B cell (primary cell): Measurements from ENCODE around the gene LRRN2. TPM values are rescaled to one million over a fixed set of nuclear protein-coding genes. Genes with fewer than 3 reads are reported as not detected.
A peak's percentile ranks its signal among the peaks of the same experiment; 100 is the strongest.

ENCODE experiments used
- ATAC-seq: fragments of 200-7000 bp; cut with Tn5 transposase; one replicate; pipeline ENCODE4 v1.10.0; 2021; ENCODE audit warnings: low read depth, mild to moderate bottlenecking, moderate number of reproducible peaks, moderate library complexity
- CTCF ChIA-PET: fragments of 350-600 bp; sonication (Branson Sonifier 250); formaldehyde crosslinking; loops from one replicate; lab custom pipeline; 2021; ENCODE audit warnings: antibody characterized with exemption, inconsistent platforms; lab: Charles Lee
- POLR2A ChIA-PET: fragments of 350-600 bp; sonication (Branson Sonifier 250); formaldehyde crosslinking; loops from one replicate; lab custom pipeline; 2021; ENCODE audit warnings: antibody characterized with exemption; lab: Charles Lee
- DNase-seq: peaks from one replicate; pipeline ENCODE4 v3.0.0; 2013
- H2AFZ ChIP-seq: 2 replicates; pipeline ENCODE4 v1.6.1; 2012; ENCODE audit warnings: mild to moderate bottlenecking, low read depth, low read length; ENCODE audit not compliant: insufficient read depth, poor library complexity, severe bottlenecking
- H3K27ac ChIP-seq, 2 donors: 1 replicate in 1 of 2; 2 replicates in 1 of 2; pipeline ENCODE4 v1.5.1; 2012 to 2013; ENCODE audit warnings: low read length in 2 of 2, mild to moderate bottlenecking in 2 of 2, moderate library complexity in 1 of 2
- H3K27me3 ChIP-seq, 4 experiments: fragments of 200-600 bp in 1 of 4; sonication (generic) in 1 of 4; replicated peaks in 1 of 4; 1 replicate in 2 of 4; 2 replicates in 2 of 4; pipeline versions ENCODE4 v1.6.1 to v1.7.0; 2013 to 2016; ENCODE audit warnings: low read length in 3 of 4, mild to moderate bottlenecking in 2 of 4, mixed read lengths in 1 of 4, moderate library complexity in 1 of 4; ENCODE audit not compliant: insufficient read depth in 4 of 4, control insufficient read depth in 3 of 4; ENCODE audit errors: control extremely low read depth in 1 of 4
- H3K36me3 ChIP-seq, 2 experiments: replicated peaks in 1 of 2; 1 replicate in 1 of 2; 2 replicates in 1 of 2; pipeline versions ENCODE4 v1.6.1 to v1.7.1; 2013; ENCODE audit warnings: low read length in 1 of 2; ENCODE audit not compliant: insufficient read depth in 2 of 2, control insufficient read depth in 1 of 2; ENCODE audit errors: control extremely low read depth in 1 of 2, extremely low read depth in 1 of 2
- H3K4me1 ChIP-seq, 2 donors: fragments of 200-600 bp in 1 of 2; sonication (generic) in 1 of 2; 1 replicate in 1 of 2; 2 replicates in 1 of 2; pipeline versions ENCODE4 v1.5.1 to v1.6.1; 2013 to 2017; ENCODE audit warnings: low read length in 2 of 2; ENCODE audit not compliant: control insufficient read depth in 2 of 2, insufficient read depth in 2 of 2
- H3K4me2 ChIP-seq: replicated peaks from 2 replicates; pipeline ENCODE3; 2012; ENCODE audit warnings: mild to moderate bottlenecking, low read depth, low read length; ENCODE audit not compliant: poor library complexity, severe bottlenecking
- H3K4me3 ChIP-seq, 5 experiments: fragments of 200-600 bp in 1 of 5; sonication (generic) in 1 of 5; 1 replicate in 3 of 5; 2 replicates in 2 of 5; pipeline versions ENCODE4 v1.5.1 to v1.7.0; 2011 to 2016; ENCODE audit warnings: low read length in 4 of 5, mild to moderate bottlenecking in 4 of 5, low read depth in 2 of 5, control low read depth in 1 of 5, moderate library complexity in 1 of 5; ENCODE audit not compliant: insufficient read depth in 1 of 5; ENCODE audit errors: control extremely low read depth in 1 of 5, extremely low read depth in 1 of 5
- H3K79me2 ChIP-seq: fragments of 200-600 bp; sonication (generic); one replicate; pipeline ENCODE4 v1.6.0; 2016; ENCODE audit warnings: low read length; ENCODE audit not compliant: control insufficient read depth, insufficient read depth
- H3K9ac ChIP-seq: fragments of 200-600 bp; sonication (generic); 2 replicates; pipeline ENCODE4 v1.6.1; 2017; ENCODE audit warnings: mild to moderate bottlenecking, low read length, moderate library complexity
- H3K9me3 ChIP-seq, 3 donors: one replicate each; pipeline versions ENCODE4 v1.6.1 to v1.7.1; 2013; ENCODE audit warnings: low read length in 2 of 3; ENCODE audit not compliant: control insufficient read depth in 2 of 3, insufficient read depth in 1 of 3; ENCODE audit errors: control extremely low read depth in 1 of 3
- H4K20me1 ChIP-seq: 2 replicates; pipeline ENCODE4 v1.6.0; 2012; ENCODE audit warnings: mild to moderate bottlenecking, low read length; ENCODE audit not compliant: insufficient read depth, control insufficient read depth, poor library complexity, severe bottlenecking
- H3K27ac Mint-ChIP-seq: one replicate; pipeline ENCODE4 v1.8.0; 2021; ENCODE audit warnings: mixed read lengths
- H3K27me3 Mint-ChIP-seq: one replicate; pipeline ENCODE4 v1.8.0; 2021; ENCODE audit warnings: mixed read lengths
- H3K4me1 Mint-ChIP-seq: one replicate; pipeline ENCODE4 v1.8.0; 2021; ENCODE audit warnings: mixed read lengths
- H3K4me3 Mint-ChIP-seq: one replicate; pipeline ENCODE4 v1.8.0; 2021; ENCODE audit warnings: mixed read lengths
- H3K9me3 Mint-ChIP-seq: one replicate; pipeline ENCODE4 v1.8.0; 2022; ENCODE audit warnings: mixed read lengths; ENCODE audit not compliant: insufficient read depth
- CTCF ChIP-seq: fragments of 200-600 bp; IDR thresholded peaks from one replicate; pipeline ENCODE4 v1.8.0; 2022; ENCODE audit warnings: antibody characterized with exemption, mild to moderate bottlenecking
- EZH2 ChIP-seq: IDR thresholded peaks from 2 replicates; pipeline ENCODE4 v1.6.1; 2012; ENCODE audit warnings: borderline replicate concordance, low read depth, mild to moderate bottlenecking, moderate library complexity, low read length; ENCODE audit not compliant: insufficient read depth, poor library complexity, severe bottlenecking
- WGBS: methylation state at CpG from one replicate; pipeline ENCODE4 v1.1.5; 2013; ENCODE audit warnings: missing lambda C conversion rate; ENCODE audit not compliant: insufficient coverage; 5-methylcytosine and 5-hydroxymethylcytosine counted together
- intact Hi-C: fragments of 100-400 bp; cut with micrococcal nuclease; formaldehyde crosslinking; loops from one replicate; pipeline ENCODE4 v1.10.0; 2022
- polyA plus RNA-seq: library from polyadenylated mRNA; depleted of rRNA; stranded (reverse); fragments of >200 nt; gene quantifications from 2 replicates; pipeline ENCODE4 v1.2.3, GENCODE V29; 2012
- total RNA-seq, 2 donors: library from RNA; stranded (reverse); fragments of 120-200 nt in 1 of 2; gene quantifications; 1 replicate in 1 of 2; 2 replicates in 1 of 2; pipeline versions ENCODE4 v1.2.3 to v1.2.4, GENCODE V29; 2013 to 2022

LRRN2 gene
- total and polyA plus RNA-seq, 2 donors (not counting 1 experiment from before 2014, with no cell fraction given), result not detected

GRCh38 chr1:204574016-204574864, 111.3 kb downstream of the LRRN2 start:
- no peaks in the 10 kb centered on the region for H3K9me3 Mint-ChIP-seq
- DNase-seq (no peak), ATAC-seq (no peak)
- TF ChIP-seq CTCF (no peak), EZH2 (no peak)
- peak overlapping the region; percentile 1 for H3K27ac Mint-ChIP-seq
- H3K27me3 Mint-ChIP-seq, result no peaks in the 10 kb centered on the region
- no peak overlapping the region for H3K4me3 Mint-ChIP-seq
- Histone ChIP-seq H4K20me1 (no peaks in the 10 kb centered on the region), H3K79me2 (no peaks in the 10 kb centered on the region), H3K27me3 (no peaks in the 10 kb centered on the region), H2AFZ (no peak overlapping the region), H3K36me3 (peaks cover 7 to 37% of the 10 kb centered on the region in 2 experiments), H3K9ac (no peak overlapping the region), H3K4me3 (no peak overlapping the region), H3K4me1 (peaks cover 11 to 14% of the 10 kb centered on the region in 2 donors), H3K4me2 (no peak overlapping the region), H3K9me3 (no peaks in the 10 kb centered on the region), H3K27ac (no peak overlapping the region)
- ChIA-PET POLR2A (no interaction called here), CTCF (interaction anchor here (1.4 to 3.3 kb wide), 4 partner anchors 9 to 233 kb away, joined by 4 to 15 read pairs (median 6); no protein-coding TSS in a partner anchor)
- peaks cover 18% of the 10 kb centered on the region for H3K4me1 Mint-ChIP-seq
- intact Hi-C loops, result no loop called here
- 71% methylated on average over 4 of the region's 8 CpGs for WGBS
